Measurements from ENCODE around the gene PRKCE. TPM values are rescaled to one million over a fixed set of nuclear protein-coding genes. Genes with fewer than 3 reads are reported as not detected.

The PRKCE gene
- total RNA-seq, 5 donors from 2014 or later (not counting 1 experiment from before 2014, with no cell fraction given): 16.5 to 29.8 (median 23.4) TPM

GRCh38 chr2:46157966-46158310 is 506.5 kb downstream of the PRKCE start:
- ChIA-PET POLR2A (no interaction called here), CTCF (interaction anchor here in 1 of 2 donors (0.6 kb wide), 1 partner anchor 96 kb away, joined by 4 read pairs; no protein-coding TSS in a partner anchor)
- Mint-ChIP-seq H3K36me3 (peaks cover 62% of the 10 kb centered on the region), H3K9me3 (no peaks in the 10 kb centered on the region), H3K27ac (no peak overlapping the region), H3K27me3 (no peaks in the 10 kb centered on the region), H3K4me1 (peaks cover 0 to 7% (median 0%) of the 10 kb centered on the region in 3 donors), H3K4me3 (no peak overlapping the region)
- Histone ChIP-seq H3K4me1 (ENCODE audit: control insufficient read depth in 1 of 2, extremely low read depth in 1 of 2, insufficient read depth in 2 of 2, low read length in 2 of 2) (no peaks in the 10 kb centered on the region), H3K27me3 (replicated peaks in 1 of 2; ENCODE audit: control insufficient read depth in 2 of 2, extremely low read depth in 1 of 2, insufficient read depth in 2 of 2, low read length in 1 of 2) (no peaks in the 10 kb centered on the region), H3K27ac (ENCODE audit: low read length) (no peak overlapping the region), H3K9me3 (no peaks in the 10 kb centered on the region), H3K36me3 (ENCODE audit: control insufficient read depth in 2 of 2, extremely low read depth in 1 of 2, insufficient read depth in 1 of 2, low read length in 1 of 2) (peaks cover under 1 to 4% of the 10 kb centered on the region in 2 donors), H3K4me3 (ENCODE audit: control insufficient read depth in 1 of 2, extremely low read depth in 1 of 2, low read length in 1 of 2) (no peak overlapping the region)
- WGBS (ENCODE audit: insufficient coverage): no CpG with 5 or more reads among the region's 1 CpG
- no peak for ATAC-seq (replicated peaks in 1 of 4)
- DNase-seq: no peak

GRCh38 chr2:46158661-46159060 is 507.2 kb downstream of the PRKCE start:
- Histone ChIP-seq H3K4me3 (ENCODE audit: control insufficient read depth in 1 of 2, extremely low read depth in 1 of 2, low read length in 1 of 2) (no peak overlapping the region), H3K4me1 (ENCODE audit: control insufficient read depth in 1 of 2, extremely low read depth in 1 of 2, insufficient read depth in 2 of 2, low read length in 2 of 2) (no peaks in the 10 kb centered on the region), H3K9me3 (no peaks in the 10 kb centered on the region), H3K36me3 (ENCODE audit: control insufficient read depth in 2 of 2, extremely low read depth in 1 of 2, insufficient read depth in 1 of 2, low read length in 1 of 2) (peaks cover 0 to 4% of the 10 kb centered on the region in 2 donors), H3K27ac (ENCODE audit: low read length) (no peak overlapping the region), H3K27me3 (replicated peaks in 1 of 2; ENCODE audit: control insufficient read depth in 2 of 2, extremely low read depth in 1 of 2, insufficient read depth in 2 of 2, low read length in 1 of 2) (no peaks in the 10 kb centered on the region)
- no peaks in the 10 kb centered on the region for H3K9me3 Mint-ChIP-seq
- no peak overlapping the region for H3K4me3 Mint-ChIP-seq
- POLR2A ChIA-PET: no interaction called here
- ATAC-seq (replicated peaks in 1 of 4): no peak
- H3K27ac Mint-ChIP-seq: no peak overlapping the region
- H3K4me1 Mint-ChIP-seq: peaks cover 0 to 7% (median 0%) of the 10 kb centered on the region in 3 donors
- CTCF ChIA-PET: interaction anchor here in 1 of 2 donors (0.6 kb wide), 1 partner anchor 96 kb away, joined by 4 read pairs; no protein-coding TSS in a partner anchor
- no peak for DNase-seq
- H3K36me3 Mint-ChIP-seq: peaks cover 60% of the 10 kb centered on the region
- 93% methylated on average over 2 of the region's 4 CpGs for WGBS (ENCODE audit: insufficient coverage)
- H3K27me3 Mint-ChIP-seq: no peaks in the 10 kb centered on the region

GRCh38 chr2:46160326-46160725 is 508.9 kb downstream of the PRKCE start:
- Mint-ChIP-seq H3K4me1 (peaks cover 0 to 7% (median 0%) of the 10 kb centered on the region in 3 donors), H3K36me3 (peaks cover 70% of the 10 kb centered on the region), H3K27me3 (no peaks in the 10 kb centered on the region), H3K27ac (no peak overlapping the region), H3K9me3 (no peaks in the 10 kb centered on the region), H3K4me3 (no peak overlapping the region)
- CTCF ChIA-PET: no interaction called here
- Histone ChIP-seq H3K4me1 (ENCODE audit: control insufficient read depth in 1 of 2, extremely low read depth in 1 of 2, insufficient read depth in 2 of 2, low read length in 2 of 2) (no peaks in the 10 kb centered on the region), H3K36me3 (ENCODE audit: control insufficient read depth in 2 of 2, extremely low read depth in 1 of 2, insufficient read depth in 1 of 2, low read length in 1 of 2) (peaks cover 0 to 4% of the 10 kb centered on the region in 2 donors), H3K9me3 (no peaks in the 10 kb centered on the region), H3K4me3 (ENCODE audit: control insufficient read depth in 1 of 2, extremely low read depth in 1 of 2, low read length in 1 of 2) (no peak overlapping the region), H3K27ac (ENCODE audit: low read length) (no peak overlapping the region), H3K27me3 (replicated peaks in 1 of 2; ENCODE audit: control insufficient read depth in 2 of 2, extremely low read depth in 1 of 2, insufficient read depth in 2 of 2, low read length in 1 of 2) (no peaks in the 10 kb centered on the region)
- 79% methylated on average over 6 of the region's 6 CpGs for WGBS (ENCODE audit: insufficient coverage)
- POLR2A ChIA-PET: no interaction called here
- ATAC-seq (replicated peaks in 1 of 4) (no peak), DNase-seq (no peak)

- H3K36me3 Mint-ChIP-seq: peaks cover 67% of the 10 kb centered on the region
- no peaks in the 10 kb centered on the region for H3K9me3 Mint-ChIP-seq
- Histone ChIP-seq H3K4me1 (ENCODE audit: control insufficient read depth in 1 of 2, extremely low read depth in 1 of 2, insufficient read depth in 2 of 2, low read length in 2 of 2) (no peaks in the 10 kb centered on the region), H3K4me3 (ENCODE audit: control insufficient read depth in 1 of 2, extremely low read depth in 1 of 2, low read length in 1 of 2) (no peak overlapping the region), H3K9me3 (no peaks in the 10 kb centered on the region), H3K36me3 (ENCODE audit: control insufficient read depth in 2 of 2, extremely low read depth in 1 of 2, insufficient read depth in 1 of 2, low read length in 1 of 2) (peaks cover 0 to 4% of the 10 kb centered on the region in 2 donors), H3K27me3 (replicated peaks in 1 of 2; ENCODE audit: control insufficient read depth in 2 of 2, extremely low read depth in 1 of 2, insufficient read depth in 2 of 2, low read length in 1 of 2) (no peaks in the 10 kb centered on the region), H3K27ac (ENCODE audit: low read length) (no peak overlapping the region)
- ChIA-PET POLR2A (no interaction called here), CTCF (no interaction called here)
- ATAC-seq (replicated peaks in 1 of 4) (no peak), DNase-seq (no peak)
- H3K4me3 Mint-ChIP-seq: no peak overlapping the region
- H3K4me1 Mint-ChIP-seq: peaks cover 0 to 7% (median 0%) of the 10 kb centered on the region in 3 donors
- no peaks in the 10 kb centered on the region for H3K27me3 Mint-ChIP-seq
- 100% methylated on average over 1 of the region's 4 CpGs for WGBS (ENCODE audit: insufficient coverage)
- H3K27ac Mint-ChIP-seq: no peak overlapping the region
Measured at GRCh38 chr2:46161315-46161714, 509.8 kb downstream of the PRKCE start.

GRCh38 chr2:46161911-46162310 is 510.4 kb downstream of the PRKCE start:
- H3K27me3 ChIP-seq (replicated peaks in 1 of 2; ENCODE audit: control insufficient read depth in 2 of 2, extremely low read depth in 1 of 2, insufficient read depth in 2 of 2, low read length in 1 of 2): no peaks in the 10 kb centered on the region
- 76% methylated on average over 3 of the region's 3 CpGs for WGBS (ENCODE audit: insufficient coverage)
- no peak for DNase-seq
- no peaks in the 10 kb centered on the region for H3K27me3 Mint-ChIP-seq
- H3K9me3 ChIP-seq: no peaks in the 10 kb centered on the region
- peaks cover 0 to 7% (median 0%) of the 10 kb centered on the region in 3 donors for H3K4me1 Mint-ChIP-seq
- H3K27ac ChIP-seq (ENCODE audit: low read length): no peak overlapping the region
- peaks cover 0 to 4% of the 10 kb centered on the region in 2 donors for H3K36me3 ChIP-seq (ENCODE audit: control insufficient read depth in 2 of 2, extremely low read depth in 1 of 2, insufficient read depth in 1 of 2, low read length in 1 of 2)
- no peak overlapping the region for H3K4me3 Mint-ChIP-seq
- ChIA-PET POLR2A (no interaction called here), CTCF (no interaction called here)
- peaks cover 65% of the 10 kb centered on the region for H3K36me3 Mint-ChIP-seq
- H3K4me1 ChIP-seq (ENCODE audit: control insufficient read depth in 1 of 2, extremely low read depth in 1 of 2, insufficient read depth in 2 of 2, low read length in 2 of 2): no peaks in the 10 kb centered on the region
- ATAC-seq (replicated peaks in 1 of 4): no peak
- no peaks in the 10 kb centered on the region for H3K9me3 Mint-ChIP-seq
- no peak overlapping the region for H3K4me3 ChIP-seq (ENCODE audit: control insufficient read depth in 1 of 2, extremely low read depth in 1 of 2, low read length in 1 of 2)
- H3K27ac Mint-ChIP-seq: no peak overlapping the region

- H3K27ac ChIP-seq (ENCODE audit: low read length): no peak overlapping the region
- peaks cover 65% of the 10 kb centered on the region for H3K36me3 Mint-ChIP-seq
- H3K9me3 ChIP-seq: no peaks in the 10 kb centered on the region
- H3K4me1 Mint-ChIP-seq: peaks cover 0 to 7% (median 0%) of the 10 kb centered on the region in 3 donors
- no peak overlapping the region for H3K27ac Mint-ChIP-seq
- no peak overlapping the region for H3K4me3 ChIP-seq (ENCODE audit: control insufficient read depth in 1 of 2, extremely low read depth in 1 of 2, low read length in 1 of 2)
- no peaks in the 10 kb centered on the region for H3K27me3 Mint-ChIP-seq
- WGBS (ENCODE audit: insufficient coverage): no CpG with 5 or more reads among the region's 11 CpGs
- POLR2A ChIA-PET: no interaction called here
- no peaks in the 10 kb centered on the region for H3K9me3 Mint-ChIP-seq
- peaks cover 0 to 4% of the 10 kb centered on the region in 2 donors for H3K36me3 ChIP-seq (ENCODE audit: control insufficient read depth in 2 of 2, extremely low read depth in 1 of 2, insufficient read depth in 1 of 2, low read length in 1 of 2)
- CTCF ChIA-PET: no interaction called here
- H3K4me1 ChIP-seq (ENCODE audit: control insufficient read depth in 1 of 2, extremely low read depth in 1 of 2, insufficient read depth in 2 of 2, low read length in 2 of 2): no peaks in the 10 kb centered on the region
- DNase-seq (no peak), ATAC-seq (replicated peaks in 1 of 4) (no peak)
- no peak overlapping the region for H3K4me3 Mint-ChIP-seq
- H3K27me3 ChIP-seq (replicated peaks in 1 of 2; ENCODE audit: control insufficient read depth in 2 of 2, extremely low read depth in 1 of 2, insufficient read depth in 2 of 2, low read length in 1 of 2): no peaks in the 10 kb centered on the region
Measured at GRCh38 chr2:46162329-46163097, 511.0 kb downstream of the PRKCE start.
